ENCODE data around the gene SEC14L6.

Gene SEC14L6

DNA sequence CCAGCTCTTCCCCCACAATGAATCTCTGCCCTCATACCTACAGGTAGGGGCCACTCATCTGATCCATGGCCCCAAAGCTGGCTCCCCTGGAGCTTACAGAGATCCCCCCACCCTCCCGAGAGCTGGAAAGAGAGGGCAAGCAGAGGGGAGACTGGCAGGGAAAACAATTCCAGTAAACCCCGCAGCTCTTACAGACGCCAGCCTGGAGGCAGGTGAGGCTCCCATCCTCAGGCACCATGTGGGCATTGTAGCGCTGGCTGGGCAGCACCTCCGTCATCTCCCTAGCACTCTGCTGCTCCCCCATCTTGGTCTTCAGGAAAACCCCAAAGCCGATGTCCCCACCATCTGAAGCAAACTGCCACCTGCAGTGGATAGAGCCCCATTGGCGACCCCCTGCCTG lies 55.2 kb downstream of the SEC14L6 start:
- no peak for FAIRE-seq

- FAIRE-seq, result no peak
Measured at GRCh38 chr22:30490399-30490798, 56.1 kb downstream of the SEC14L6 start.

GRCh38 chr22:30488121-30488520 lies 58.4 kb downstream of the SEC14L6 start:
- FAIRE-seq, result no peak

GRCh38 chr22:30486661-30487115 lies 59.9 kb downstream of the SEC14L6 start:
- no peak for FAIRE-seq

GRCh38 chr22:30486118-30486517 lies 60.4 kb downstream of the SEC14L6 start:
- FAIRE-seq, result no peak

DNA sequence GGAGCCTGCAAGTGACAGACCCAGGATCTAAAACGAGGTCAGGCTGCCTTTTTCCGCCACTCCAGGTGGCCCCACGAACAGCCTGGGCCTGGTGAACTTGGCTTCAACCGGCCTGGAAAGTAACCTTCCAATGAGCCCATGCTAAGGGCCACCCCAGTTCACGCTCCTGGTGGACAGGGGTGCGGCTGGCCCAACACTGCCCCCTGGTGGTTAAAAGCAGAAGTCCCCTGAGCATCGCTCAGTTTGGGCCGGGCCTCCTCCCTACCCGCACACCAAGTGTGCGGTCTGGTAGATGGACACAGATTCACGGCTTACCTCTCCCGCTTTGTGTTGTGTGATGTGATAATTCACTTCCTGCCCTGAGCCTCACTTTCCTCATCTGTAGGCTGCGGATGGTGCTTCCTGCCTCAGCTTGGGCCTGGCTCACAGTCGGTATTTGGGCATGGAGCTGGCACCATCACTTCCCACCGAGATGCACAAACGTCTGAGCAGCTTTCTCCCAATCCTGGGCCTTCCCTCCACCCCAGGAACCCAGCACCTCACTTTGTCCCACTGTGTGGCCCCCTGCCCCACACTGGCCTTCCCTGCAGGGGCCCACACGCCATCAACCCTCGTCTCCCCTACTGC lies 61.1 kb downstream of the SEC14L6 start:
- no peak for FAIRE-seq

GRCh38 chr22:30483169-30483568 lies 63.4 kb downstream of the SEC14L6 start:
- no peak for FAIRE-seq

- FAIRE-seq, result no peak
Measured at GRCh38 chr22:30481711-30482110, 64.8 kb downstream of the SEC14L6 start.

DNA sequence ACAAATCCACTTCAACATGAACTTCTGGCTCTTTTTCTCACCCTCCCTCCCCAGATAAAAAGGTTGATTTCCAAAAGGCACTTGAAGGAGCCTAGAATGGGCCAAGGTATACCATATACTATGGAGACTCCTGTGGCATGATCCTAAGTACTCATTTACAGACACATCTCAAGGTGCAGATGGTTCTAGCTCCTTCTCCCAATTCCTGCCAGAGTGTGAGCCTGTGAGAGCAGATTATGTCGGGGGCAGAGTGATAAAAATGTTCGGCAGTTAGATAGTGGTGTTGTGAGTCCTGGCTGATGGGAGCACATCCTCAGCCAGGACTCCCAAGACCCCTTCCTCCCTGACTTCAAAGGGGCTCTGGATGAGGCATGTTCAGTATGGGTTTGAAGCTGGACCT lies 66.6 kb downstream of the SEC14L6 start:
- no peak for FAIRE-seq

GRCh38 chr22:30474683-30475424 lies 71.7 kb downstream of the SEC14L6 start:
- FAIRE-seq, result no peak

DNA sequence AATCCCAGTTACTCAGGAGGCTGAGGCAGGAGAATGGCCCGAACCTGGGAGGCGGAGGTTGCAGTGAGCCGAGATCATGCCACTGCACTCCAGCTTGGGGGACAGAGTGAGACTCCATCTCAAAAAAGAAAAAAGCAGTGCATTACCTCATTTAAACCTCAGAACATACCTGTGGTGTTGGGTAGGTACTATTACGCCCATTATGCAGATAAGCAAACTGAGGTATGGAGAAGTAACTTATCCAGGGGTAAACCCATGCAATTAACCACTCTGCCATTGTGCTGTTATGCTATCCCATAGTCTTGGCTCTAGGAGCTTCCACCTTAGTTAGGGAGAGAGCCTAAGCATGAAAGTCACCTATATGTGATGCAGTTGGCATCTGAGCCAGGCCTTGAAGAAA lies 72.4 kb downstream of the SEC14L6 start:
- FAIRE-seq, result no peak

GRCh38 chr22:30472994-30473720 lies 73.4 kb downstream of the SEC14L6 start:
- FAIRE-seq, result no peak

All from colon (tissue), 2 donors.